HG02885 (cell line): ENCODE data around the gene MAP2K1.
A peak's percentile ranks its signal among the peaks of the same experiment; 100 is the strongest.
"Not testable (repeated sequence)": the region's sequence is repeated elsewhere in the genome, so short reads cannot be mapped to it uniquely, and the experiment has no call there.

Source experiments
- ATAC-seq: cut with Tn5 transposase; IDR thresholded peaks from one replicate; pipeline ENCODE4 v1.9.1; 2021; ENCODE audit warnings: mild to moderate bottlenecking; ENCODE audit not compliant: unreplicated experiment, poor library complexity

MAP2K1 gene

GRCh38 chr15:66498501-66499386 lies 112.0 kb downstream of the MAP2K1 start:
- ATAC-seq: no peak

GRCh38 chr15:66500346-66500745 lies 113.6 kb downstream of the MAP2K1 start:
- ATAC-seq: not testable (repeated sequence)

DNA sequence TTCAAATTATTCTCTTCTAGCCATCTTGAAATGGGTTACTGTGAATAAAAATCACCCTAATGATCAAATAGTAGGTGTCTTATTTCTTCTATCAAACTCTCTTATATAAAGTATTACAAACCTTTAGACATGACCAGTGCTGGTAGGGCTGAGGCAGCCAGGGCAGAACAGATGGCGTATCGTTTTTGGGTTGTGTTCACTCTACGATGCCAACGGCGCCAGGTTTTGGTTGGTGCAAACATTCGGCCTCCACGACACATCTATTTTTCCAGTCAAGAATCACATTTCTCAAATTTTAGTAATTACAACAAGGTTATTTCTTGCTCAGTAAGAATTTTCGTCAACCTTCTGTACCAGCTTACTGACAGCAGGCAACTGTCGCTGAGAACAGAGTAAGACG lies 115.8 kb downstream of the MAP2K1 start:
- no peak for ATAC-seq

GRCh38 chr15:66503041-66503648 lies 116.4 kb downstream of the MAP2K1 start:
- not testable (repeated sequence) for ATAC-seq

GRCh38 chr15:66503780-66504562 lies 117.3 kb downstream of the MAP2K1 start:
- no peak for ATAC-seq

DNA sequence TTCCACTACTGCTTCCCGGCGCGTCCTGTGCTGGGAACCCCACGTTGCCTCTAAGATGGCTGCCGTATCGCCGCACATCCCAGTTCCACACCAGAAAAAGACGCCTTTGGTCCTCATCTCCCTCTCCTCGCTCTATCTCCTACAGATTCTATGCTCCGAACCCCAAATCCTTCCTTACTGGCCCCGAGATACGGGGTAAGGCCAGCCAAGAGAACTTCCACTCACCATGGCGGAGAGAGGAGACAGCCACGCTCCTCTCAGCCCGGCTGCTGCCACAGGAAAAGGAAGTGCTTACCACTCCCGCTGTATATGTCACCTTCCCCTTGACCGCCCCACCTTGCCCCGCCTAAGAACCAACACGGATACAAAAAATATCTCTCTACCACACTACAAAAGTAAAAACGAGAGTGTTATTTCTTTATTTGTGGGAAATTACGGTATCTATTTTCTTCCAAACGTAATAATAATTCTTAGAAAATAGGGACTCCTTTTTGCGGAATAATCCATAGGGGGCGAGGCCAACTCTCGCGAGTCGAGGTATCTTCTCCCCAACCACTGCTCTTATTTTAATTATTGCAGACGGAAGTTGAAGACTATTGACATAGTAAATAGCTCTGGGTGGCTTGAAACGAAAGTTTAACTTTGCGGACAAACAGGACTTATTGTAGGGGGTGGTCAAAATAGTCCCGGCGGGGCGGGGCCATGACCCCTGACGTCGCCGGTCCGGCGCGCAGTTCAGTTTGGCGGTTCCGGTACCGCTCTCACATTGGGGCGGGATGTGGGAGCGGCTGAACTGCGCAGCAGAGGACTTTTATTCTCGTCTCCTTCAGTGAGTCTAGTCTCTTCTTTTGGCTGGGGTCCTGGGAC lies 118.1 kb downstream of the MAP2K1 start, which contains the start of the genes RPL4 and ZWILCH:
TSS of gene RPL4 (minus strand) at position 293 of the 867 bp plus-strand sequence. CDS start at position 228, 65 bp downstream.
TSS of gene ZWILCH (plus strand) at position 764 of the 867 bp plus-strand sequence. CDS start at position 777, 13 bp downstream.
- ATAC-seq: peak; percentile 75

- ATAC-seq: peak; percentile 31
Measured at GRCh38 chr15:66505430-66505811, 118.7 kb downstream of the MAP2K1 start.

DNA sequence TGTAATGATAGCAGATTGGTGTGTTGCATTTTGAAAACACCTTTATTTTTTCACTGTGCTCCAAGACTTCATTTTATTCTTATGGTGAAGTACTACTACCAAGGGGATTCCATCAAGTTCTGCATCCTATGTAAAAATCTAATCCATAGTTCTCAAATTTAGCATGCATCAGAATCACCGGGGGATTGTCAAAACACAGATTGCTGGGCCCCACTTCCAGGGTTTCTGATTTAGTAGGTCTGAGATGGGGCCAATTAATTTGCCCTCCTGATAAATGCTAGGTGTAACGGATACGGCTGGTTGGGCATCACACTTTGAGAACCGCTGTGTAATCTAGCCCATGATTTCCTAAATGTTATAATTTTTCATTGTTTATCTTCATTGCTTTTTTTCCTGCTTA lies 119.1 kb downstream of the MAP2K1 start:
- no peak for ATAC-seq

GRCh38 chr15:66508293-66508883 lies 121.7 kb downstream of the MAP2K1 start:
- no peak for ATAC-seq

DNA sequence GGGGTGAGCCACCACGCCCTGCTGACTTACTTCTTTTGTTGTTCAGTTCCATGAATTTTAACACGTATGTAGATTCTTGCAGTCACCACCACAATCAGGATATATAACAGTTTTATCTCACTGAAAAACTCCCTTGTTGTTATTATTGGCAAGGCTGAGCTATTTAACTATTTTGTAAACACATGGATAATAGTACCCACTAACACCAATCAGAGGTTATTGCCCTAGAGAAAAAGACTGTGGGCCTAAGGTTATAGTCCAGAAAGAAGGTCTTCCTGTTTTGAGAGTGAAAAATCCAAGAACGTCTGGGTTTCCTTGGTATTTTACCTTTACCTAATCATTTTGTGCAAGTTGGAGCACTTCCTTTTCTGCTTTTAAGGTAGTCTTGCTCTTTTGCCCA lies 127.9 kb downstream of the MAP2K1 start:
- no peak for ATAC-seq

DNA sequence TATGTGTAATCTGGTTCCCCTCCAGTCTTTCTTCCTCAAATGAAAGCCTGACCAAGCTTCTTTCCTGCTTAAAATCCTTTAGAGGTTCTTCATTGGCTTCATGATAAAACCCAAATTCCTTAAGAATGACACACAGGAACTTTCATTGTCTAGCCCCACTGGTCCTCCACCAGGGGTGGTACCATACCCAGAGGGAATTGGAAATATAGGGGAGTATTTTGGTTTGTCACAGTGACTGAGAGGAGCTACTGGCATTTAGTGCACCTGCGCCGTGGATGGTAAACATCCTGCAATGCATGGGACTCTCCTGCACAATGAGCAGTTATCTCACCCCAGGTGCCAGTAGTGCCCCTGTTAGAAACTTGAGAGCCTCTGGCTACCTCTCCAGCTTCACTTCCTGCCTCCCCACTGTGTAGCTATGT lies 129.2 kb downstream of the MAP2K1 start:
- ATAC-seq: no peak

- ATAC-seq: no peak
Measured at GRCh38 chr15:66523926-66524325, 137.2 kb downstream of the MAP2K1 start.

DNA sequence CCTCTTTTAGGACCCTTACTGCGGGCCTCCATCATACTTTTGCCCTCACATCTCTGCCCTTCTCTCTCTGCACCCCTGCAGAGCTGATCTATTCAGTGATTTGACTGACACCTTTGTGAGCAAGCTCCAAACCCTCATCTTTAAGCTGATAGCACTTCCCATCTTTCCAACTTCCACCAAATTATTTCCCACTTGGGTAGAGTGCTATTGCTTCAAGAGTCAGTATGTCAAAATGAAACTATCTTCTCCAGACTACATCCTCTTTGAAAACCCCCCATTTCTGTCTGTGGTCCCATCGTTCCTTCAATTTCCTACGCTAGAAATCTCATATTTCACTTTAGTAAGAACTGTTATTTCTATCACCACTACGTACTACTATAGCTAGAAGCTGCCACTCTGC lies 138.1 kb downstream of the MAP2K1 start:
- no peak for ATAC-seq

DNA sequence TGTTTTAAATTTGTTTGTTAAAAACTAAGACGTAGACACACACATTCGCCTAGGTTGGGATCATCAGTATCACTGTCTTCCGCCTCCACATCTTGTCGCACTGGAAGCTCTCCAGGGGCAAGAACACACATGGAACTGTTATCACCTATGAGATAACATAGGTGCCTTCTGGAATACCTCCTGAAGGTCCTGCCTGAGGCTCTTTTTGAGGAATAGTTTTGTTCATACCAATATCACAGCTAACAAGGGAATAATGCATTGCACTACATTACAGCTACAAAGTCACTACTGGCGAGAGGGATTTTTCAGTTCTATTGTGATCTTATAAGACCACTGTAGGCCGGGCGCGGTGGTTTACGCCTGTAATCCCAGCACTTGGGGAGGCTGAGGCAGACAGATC lies 148.3 kb downstream of the MAP2K1 start:
- no peak for ATAC-seq
